Lower leg skin (tissue), 4 donors: ENCODE measurements around the gene CNKSR3. TPM values are rescaled to one million over a fixed set of nuclear protein-coding genes. Genes with fewer than 3 reads are reported as not detected.
A peak's percentile ranks its signal among the peaks of the same experiment; 100 is the strongest.

Experiments
- DNase-seq, 2 donors: peaks; one replicate each; pipeline ENCODE4 v3.0.0-alpha.2; 2019; ENCODE audit warnings: low spot score in 2 of 2
- H3K4me3 ChIP-seq: fragments of 200-600 bp; sonication (generic); 2 replicates; pipeline ENCODE4 v1.5.1; 2017; ENCODE audit warnings: mild to moderate bottlenecking, low read depth; ENCODE audit not compliant: poor library complexity, severe bottlenecking
- POLR2A ChIP-seq, 2 donors: fragments of 450-650 bp; IDR thresholded peaks; one replicate each; pipeline ENCODE4 v1.6.1; 2016 to 2017; ENCODE audit warnings: antibody characterized with exemption in 2 of 2, mild to moderate bottlenecking in 1 of 2, moderate library complexity in 1 of 2
- WGBS, 2 donors: methylation state at CpG; one replicate each; pipeline ENCODE4 v1.1.5; 2018; 5-methylcytosine and 5-hydroxymethylcytosine counted together
- intact Hi-C: fragments of 100-400 bp; cut with DNase I; formaldehyde crosslinking; loops from one replicate; pipeline ENCODE4 v1.15.0; 2023; ENCODE audit warnings: low total_unique reads
- total RNA-seq, 4 donors: library from RNA; depleted of rRNA; stranded (reverse); fragments of >200 nt; gene quantifications; one replicate each; pipeline ENCODE4 v1.1.0, GENCODE V29; 2016
- TF ChIP-seq, protein P1 (sequence below), 3 donors: fragments of 450-650 bp; IDR thresholded peaks; one replicate each; pipeline ENCODE4 v1.5.1; 2016; ENCODE audit warnings: antibody characterized with exemption in 3 of 3, mild to moderate bottlenecking in 3 of 3, moderate library complexity in 2 of 3

CNKSR3 gene
- total RNA-seq, 4 donors from 2014 or later: 8.8 to 11.1 (median 9.4) TPM

GRCh38 chr6:154508573-154509375 lies 1.7 kb downstream of the CNKSR3 start:
- WGBS, 2 donors: 19 to 31% methylated on average over 14 of the region's 14 CpGs
- peak overlapping the region; percentile 56 for H3K4me3 ChIP-seq
- intact Hi-C loops: no loop called here
- no peak for DNase-seq
- TF ChIP-seq POLR2A (IDR thresholded peaks at IDR 0.05): no peak
- TF ChIP-seq, protein P1, sequence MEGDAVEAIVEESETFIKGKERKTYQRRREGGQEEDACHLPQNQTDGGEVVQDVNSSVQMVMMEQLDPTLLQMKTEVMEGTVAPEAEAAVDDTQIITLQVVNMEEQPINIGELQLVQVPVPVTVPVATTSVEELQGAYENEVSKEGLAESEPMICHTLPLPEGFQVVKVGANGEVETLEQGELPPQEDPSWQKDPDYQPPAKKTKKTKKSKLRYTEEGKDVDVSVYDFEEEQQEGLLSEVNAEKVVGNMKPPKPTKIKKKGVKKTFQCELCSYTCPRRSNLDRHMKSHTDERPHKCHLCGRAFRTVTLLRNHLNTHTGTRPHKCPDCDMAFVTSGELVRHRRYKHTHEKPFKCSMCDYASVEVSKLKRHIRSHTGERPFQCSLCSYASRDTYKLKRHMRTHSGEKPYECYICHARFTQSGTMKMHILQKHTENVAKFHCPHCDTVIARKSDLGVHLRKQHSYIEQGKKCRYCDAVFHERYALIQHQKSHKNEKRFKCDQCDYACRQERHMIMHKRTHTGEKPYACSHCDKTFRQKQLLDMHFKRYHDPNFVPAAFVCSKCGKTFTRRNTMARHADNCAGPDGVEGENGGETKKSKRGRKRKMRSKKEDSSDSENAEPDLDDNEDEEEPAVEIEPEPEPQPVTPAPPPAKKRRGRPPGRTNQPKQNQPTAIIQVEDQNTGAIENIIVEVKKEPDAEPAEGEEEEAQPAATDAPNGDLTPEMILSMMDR (IDR thresholded peaks at IDR 0.05): no peak

GRCh38 chr6:154506991-154507898 lies 3.2 kb downstream of the CNKSR3 start:
- no peak for TF ChIP-seq POLR2A (IDR thresholded peaks at IDR 0.05)
- TF ChIP-seq, protein P1 (IDR thresholded peaks at IDR 0.05): no peak
- 85 to 88% methylated on average over 14 of the region's 14 CpGs for WGBS, 2 donors
- intact Hi-C loops: no loop called here
- no peak overlapping the region for H3K4me3 ChIP-seq
- DNase-seq: no peak

- H3K4me3 ChIP-seq: no peak overlapping the region
- WGBS, 2 donors: 92 to 98% methylated on average over 9 of the region's 9 CpGs
- intact Hi-C loops: no loop called here
- DNase-seq: no peak
- TF ChIP-seq POLR2A (IDR thresholded peaks at IDR 0.05): no peak
- TF ChIP-seq, protein P1 (IDR thresholded peaks at IDR 0.05): no peak
Observed at GRCh38 chr6:154506582-154506981, 3.9 kb downstream of the CNKSR3 start.

DNA sequence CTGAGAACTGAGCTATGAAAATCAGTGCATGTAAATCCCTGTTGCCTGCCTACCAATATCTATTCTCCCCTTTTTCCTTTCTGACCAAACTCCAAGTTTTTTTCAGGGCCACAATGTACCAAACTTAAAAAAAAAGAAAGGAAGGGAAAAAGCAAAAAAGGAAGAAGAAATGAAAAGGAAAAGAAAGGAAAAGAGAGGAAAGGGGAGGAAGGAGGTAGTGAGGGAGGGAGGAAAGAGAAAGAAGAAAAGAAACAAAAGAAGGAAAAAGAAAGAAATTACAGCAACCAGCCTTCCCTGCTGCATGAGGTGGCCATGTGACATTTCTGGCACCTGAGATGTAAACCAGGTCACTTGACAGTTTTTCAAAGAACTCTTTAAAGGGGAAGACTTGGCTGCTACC lies 4.4 kb downstream of the CNKSR3 start:
- TF ChIP-seq, protein P1 (IDR thresholded peaks at IDR 0.05): no peak
- no peak for TF ChIP-seq POLR2A (IDR thresholded peaks at IDR 0.05)
- DNase-seq: no peak
- intact Hi-C loops: no loop called here
- H3K4me3 ChIP-seq: no peak overlapping the region

DNA sequence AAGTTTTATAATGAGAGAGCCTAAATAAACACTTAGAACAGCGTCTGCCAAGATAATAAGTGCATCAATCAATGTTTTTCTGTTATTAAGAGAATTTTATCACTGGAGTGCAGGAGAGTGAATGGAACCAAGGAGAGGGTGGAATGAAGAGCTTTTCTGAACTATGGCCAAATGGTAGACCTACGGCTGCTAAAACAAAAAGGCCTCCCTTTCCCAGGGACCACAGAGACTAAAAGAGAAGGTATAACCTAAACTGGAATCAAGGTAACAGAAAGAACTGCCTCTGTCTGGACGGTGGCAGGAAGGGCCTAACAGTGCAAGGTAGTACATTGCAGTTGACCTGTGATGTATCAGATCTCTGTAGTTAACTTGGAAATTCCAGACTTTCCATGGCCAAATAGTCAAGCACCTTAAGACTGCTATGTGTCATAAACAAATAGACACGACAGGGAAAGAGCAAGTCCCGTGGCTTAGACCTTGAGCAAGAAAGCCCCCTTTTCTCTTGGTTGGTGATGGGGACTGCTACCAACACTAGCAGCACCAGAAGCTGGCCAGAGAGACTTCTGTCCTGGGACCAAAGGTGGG lies 5.5 kb downstream of the CNKSR3 start:
- 90 to 95% methylated on average over 5 of the region's 5 CpGs for WGBS, 2 donors
- intact Hi-C loops: no loop called here
- TF ChIP-seq, protein P1 (IDR thresholded peaks at IDR 0.05): no peak
- DNase-seq: no peak
- no peak overlapping the region for H3K4me3 ChIP-seq
